ENCODE data around the gene INSIG1.

INSIG1 gene

GRCh38 chr7:155260498-155260872 is 37.2 kb upstream of the INSIG1 start:
- H3K27ac ChIP-seq: no peak overlapping the region
- no peak overlapping the region for H3K4me3 ChIP-seq
- no peak for TF ChIP-seq CTCF (IDR thresholded peaks at IDR 0.05)
- DNase-seq (ENCODE audit: low spot score): no peak

- TF ChIP-seq CTCF (IDR thresholded peaks at IDR 0.05): no peak
- no peak for DNase-seq (ENCODE audit: low spot score)
- no peak overlapping the region for H3K27ac ChIP-seq
- no peak overlapping the region for H3K4me3 ChIP-seq
These were observed 36.4 kb upstream of the INSIG1 start for GRCh38 chr7:155261031-155261985.

GRCh38 chr7:155262031-155262430 is 35.6 kb upstream of the INSIG1 start:
- DNase-seq (ENCODE audit: low spot score): no peak
- Histone ChIP-seq H3K27ac (no peak overlapping the region), H3K4me3 (no peak overlapping the region)
- TF ChIP-seq CTCF (IDR thresholded peaks at IDR 0.05): no peak

- Histone ChIP-seq H3K4me3 (no peak overlapping the region), H3K27ac (no peak overlapping the region)
- DNase-seq (ENCODE audit: low spot score): no peak
- no peak for TF ChIP-seq CTCF (IDR thresholded peaks at IDR 0.05)
These were observed 34.6 kb upstream of the INSIG1 start for GRCh38 chr7:155263051-155263450.

- Histone ChIP-seq H3K4me3 (no peak overlapping the region), H3K27ac (no peak overlapping the region)
- TF ChIP-seq CTCF (IDR thresholded peaks at IDR 0.05): no peak
- DNase-seq (ENCODE audit: low spot score): no peak
These were observed 34.0 kb upstream of the INSIG1 start for GRCh38 chr7:155263581-155264143.

GRCh38 chr7:155265144-155265543 is 32.5 kb upstream of the INSIG1 start:
- no peak for TF ChIP-seq CTCF (IDR thresholded peaks at IDR 0.05)

GRCh38 chr7:155265961-155266360 is 31.7 kb upstream of the INSIG1 start:
- DNase-seq (ENCODE audit: low spot score): no peak
- TF ChIP-seq CTCF (IDR thresholded peaks at IDR 0.05): no peak
- Histone ChIP-seq H3K27ac (no peak overlapping the region), H3K4me3 (no peak overlapping the region)

More at GRCh38 chr7:155265144-155265543, 32.5 kb upstream of the INSIG1 start:
- Histone ChIP-seq H3K27ac (no peak overlapping the region), H3K4me3 (no peak overlapping the region)
- DNase-seq (ENCODE audit: low spot score): no peak
